Mammary epithelial cell (primary cell): Measurements from ENCODE around the gene ZNF808.
"Not testable (repeated sequence)": the region's sequence is repeated elsewhere in the genome, so short reads cannot be mapped to it uniquely, and the experiment has no call there.

Experiments used
- CTCF ChIP-seq, 2 donors: IDR thresholded peaks in 1 of 2; conservative IDR thresholded peaks in 1 of 2; 2 replicates each; pipeline ENCODE4 v1.5.1; 2011 to 2012; ENCODE audit warnings: inconsistent platforms in 2 of 2, low read length in 2 of 2, mild to moderate bottlenecking in 2 of 2, control low read depth in 1 of 2, low read depth in 1 of 2; ENCODE audit not compliant: insufficient read depth in 1 of 2; ENCODE audit errors: extremely low read depth in 1 of 2
- EZH2 ChIP-seq: IDR thresholded peaks from 2 replicates; pipeline ENCODE4 v1.6.1; 2012; ENCODE audit warnings: low read length, inconsistent platforms, borderline replicate concordance

GRCh38 chr19:52561611-52562010, 34.1 kb downstream of the ZNF808 start:
- not testable (repeated sequence) for TF ChIP-seq CTCF (conservative IDR thresholded peaks at IDR 0.05 in 1 of 2, IDR thresholded peaks at IDR 0.05 in 1 of 2; ENCODE audit: extremely low read depth in 1 of 2, insufficient read depth in 1 of 2, low read depth in 1 of 2, low read length in 2 of 2); EZH2
